RWPE2 (cell line): ENCODE measurements around the gene MRPL36.
A peak's percentile ranks its signal among the peaks of the same experiment; 100 is the strongest.

Experiments
- ATAC-seq: fragments of 200-7000 bp; cut with Tn5 transposase; 3 replicates; pipeline ENCODE4 v1.9.1; 2021; ENCODE audit warnings: low read depth
- DNase-seq: peaks from one replicate; pipeline ENCODE4 v3.0.0-alpha.2; 2020; ENCODE audit warnings: low spot score
- H3K27ac ChIP-seq: fragments of 450-650 bp; 2 replicates; pipeline ENCODE4 v1.5.1; 2017; ENCODE audit warnings: mild to moderate bottlenecking; ENCODE audit not compliant: poor library complexity, severe bottlenecking
- H3K27me3 ChIP-seq: fragments of 250-450 bp; sonication (Bioruptor Pico); 2 replicates; pipeline ENCODE4 v1.5.1; 2021; ENCODE audit warnings: mild to moderate bottlenecking, moderate library complexity; ENCODE audit not compliant: insufficient read depth, poor library complexity, severe bottlenecking
- H3K36me3 ChIP-seq: fragments of 250-450 bp; sonication (Bioruptor Pico); 2 replicates; pipeline ENCODE4 v1.5.1; 2020; ENCODE audit warnings: low read depth, mild to moderate bottlenecking, moderate library complexity
- H3K4me1 ChIP-seq: fragments of 250-450 bp; sonication (Bioruptor Pico); 2 replicates; pipeline ENCODE4 v1.5.1; 2021; ENCODE audit warnings: mild to moderate bottlenecking, moderate library complexity; ENCODE audit not compliant: insufficient read depth, poor library complexity, severe bottlenecking
- H3K4me3 ChIP-seq: fragments of 250-450 bp; sonication (Bioruptor Pico); 2 replicates; pipeline ENCODE4 v1.5.1; 2021; ENCODE audit warnings: mild to moderate bottlenecking, moderate library complexity; ENCODE audit not compliant: severe bottlenecking
- H3K9me3 ChIP-seq: fragments of 250-450 bp; sonication (Bioruptor Pico); 2 replicates; pipeline ENCODE4 v1.5.1; 2021; ENCODE audit warnings: mild to moderate bottlenecking, moderate library complexity; ENCODE audit not compliant: severe bottlenecking
- CTCF ChIP-seq: fragments of 450-650 bp; IDR thresholded peaks from one replicate; pipeline ENCODE4 v1.5.1; 2017; ENCODE audit warnings: mild to moderate bottlenecking, moderate library complexity; ENCODE audit not compliant: poor library complexity, severe bottlenecking

The MRPL36 gene

GRCh38 chr5:1785062-1785461, 14.6 kb downstream of the MRPL36 start:
- Histone ChIP-seq H3K27ac (no peak overlapping the region), H3K36me3 (no peaks in the 10 kb centered on the region), H3K4me3 (no peak overlapping the region), H3K27me3 (no peaks in the 10 kb centered on the region), H3K9me3 (no peaks in the 10 kb centered on the region), H3K4me1 (peaks cover under 1% of the 10 kb centered on the region)
- no peak for TF ChIP-seq CTCF
- DNase-seq, result no peak
- no peak for ATAC-seq

GRCh38 chr5:1784197-1785050, 15.2 kb downstream of the MRPL36 start:
- ATAC-seq, result no peak
- H3K9me3 ChIP-seq, result no peaks in the 10 kb centered on the region
- no peak overlapping the region for H3K4me3 ChIP-seq
- no peaks in the 10 kb centered on the region for H3K36me3 ChIP-seq
- no peaks in the 10 kb centered on the region for H3K27me3 ChIP-seq
- no peak overlapping the region for H3K27ac ChIP-seq
- TF ChIP-seq CTCF, result no peak
- no peaks in the 10 kb centered on the region for H3K4me1 ChIP-seq
- peak; percentile 61 for DNase-seq

- Histone ChIP-seq H3K27ac (no peak overlapping the region), H3K9me3 (no peaks in the 10 kb centered on the region), H3K36me3 (no peaks in the 10 kb centered on the region), H3K4me1 (no peaks in the 10 kb centered on the region), H3K4me3 (no peak overlapping the region), H3K27me3 (no peaks in the 10 kb centered on the region)
- DNase-seq, result no peak
- ATAC-seq, result no peak
- TF ChIP-seq CTCF, result no peak
Measured at GRCh38 chr5:1783216-1783554, 16.5 kb downstream of the MRPL36 start.

GRCh38 chr5:1782385-1783215, 17.0 kb downstream of the MRPL36 start:
- no peaks in the 10 kb centered on the region for H3K27me3 ChIP-seq
- DNase-seq (no peak), ATAC-seq (no peak)
- no peaks in the 10 kb centered on the region for H3K36me3 ChIP-seq
- H3K27ac ChIP-seq, result no peak overlapping the region
- H3K4me3 ChIP-seq, result no peak overlapping the region
- no peak for TF ChIP-seq CTCF
- H3K9me3 ChIP-seq, result no peaks in the 10 kb centered on the region
- H3K4me1 ChIP-seq, result no peaks in the 10 kb centered on the region
